A673 (cell line): ENCODE results near the gene VAMP4.

Experiments
- EZH2 ChIP-seq: fragments of 200-600 bp; sonication (generic); IDR thresholded peaks from 2 replicates; pipeline ENCODE4 v1.6.1; 2017; ENCODE audit warnings: borderline replicate concordance, low read depth, mild to moderate bottlenecking, mixed read lengths, antibody characterized with exemption, low read length; ENCODE audit not compliant: poor library complexity, severe bottlenecking
- TF ChIP-seq, protein P1 (sequence below): fragments of 300-800, 200-600 bp; sonication (generic); conservative IDR thresholded peaks from 2 replicates; pipeline ENCODE4 v1.5.1; 2017; ENCODE audit warnings: low read depth, mild to moderate bottlenecking, antibody characterized with exemption, low read length, moderate library complexity, mixed read lengths

GRCh38 chr1:171652234-171652822 is 89.5 kb downstream of the VAMP4 start, which contains the start of gene MYOC:
- TF ChIP-seq, protein P1, sequence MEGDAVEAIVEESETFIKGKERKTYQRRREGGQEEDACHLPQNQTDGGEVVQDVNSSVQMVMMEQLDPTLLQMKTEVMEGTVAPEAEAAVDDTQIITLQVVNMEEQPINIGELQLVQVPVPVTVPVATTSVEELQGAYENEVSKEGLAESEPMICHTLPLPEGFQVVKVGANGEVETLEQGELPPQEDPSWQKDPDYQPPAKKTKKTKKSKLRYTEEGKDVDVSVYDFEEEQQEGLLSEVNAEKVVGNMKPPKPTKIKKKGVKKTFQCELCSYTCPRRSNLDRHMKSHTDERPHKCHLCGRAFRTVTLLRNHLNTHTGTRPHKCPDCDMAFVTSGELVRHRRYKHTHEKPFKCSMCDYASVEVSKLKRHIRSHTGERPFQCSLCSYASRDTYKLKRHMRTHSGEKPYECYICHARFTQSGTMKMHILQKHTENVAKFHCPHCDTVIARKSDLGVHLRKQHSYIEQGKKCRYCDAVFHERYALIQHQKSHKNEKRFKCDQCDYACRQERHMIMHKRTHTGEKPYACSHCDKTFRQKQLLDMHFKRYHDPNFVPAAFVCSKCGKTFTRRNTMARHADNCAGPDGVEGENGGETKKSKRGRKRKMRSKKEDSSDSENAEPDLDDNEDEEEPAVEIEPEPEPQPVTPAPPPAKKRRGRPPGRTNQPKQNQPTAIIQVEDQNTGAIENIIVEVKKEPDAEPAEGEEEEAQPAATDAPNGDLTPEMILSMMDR = no peak
- no peak for TF ChIP-seq EZH2
